Measurements from ENCODE around the gene DPCD.
A peak's percentile ranks its signal among the peaks of the same experiment; 100 is the strongest.

The DPCD gene

GRCh38 chr10:101646364-101646763 lies 58.2 kb downstream of the DPCD start:
- Mint-ChIP-seq H3K9me3 (no peaks in the 10 kb centered on the region), H3K4me3 (no peak overlapping the region), H3K27me3 (no peaks in the 10 kb centered on the region), H3K36me3 (ENCODE audit: low read depth) (peaks cover under 1% of the 10 kb centered on the region), H3K27ac (no peak overlapping the region), H3K4me1 (no peaks in the 10 kb centered on the region)
- ATAC-seq, result no peak
- DNase-seq, result no peak

GRCh38 chr10:101647255-101647654 lies 59.1 kb downstream of the DPCD start:
- H3K27me3 Mint-ChIP-seq, result no peaks in the 10 kb centered on the region
- no peaks in the 10 kb centered on the region for H3K9me3 Mint-ChIP-seq
- H3K4me1 Mint-ChIP-seq, result no peaks in the 10 kb centered on the region
- no peaks in the 10 kb centered on the region for H3K36me3 Mint-ChIP-seq (ENCODE audit: low read depth)
- H3K4me3 Mint-ChIP-seq, result no peak overlapping the region
- no peak for DNase-seq
- H3K27ac Mint-ChIP-seq, result no peak overlapping the region
- ATAC-seq, result no peak

GRCh38 chr10:101649525-101650085 lies 61.5 kb downstream of the DPCD start:
- H3K36me3 Mint-ChIP-seq (ENCODE audit: low read depth), result no peaks in the 10 kb centered on the region

DNA sequence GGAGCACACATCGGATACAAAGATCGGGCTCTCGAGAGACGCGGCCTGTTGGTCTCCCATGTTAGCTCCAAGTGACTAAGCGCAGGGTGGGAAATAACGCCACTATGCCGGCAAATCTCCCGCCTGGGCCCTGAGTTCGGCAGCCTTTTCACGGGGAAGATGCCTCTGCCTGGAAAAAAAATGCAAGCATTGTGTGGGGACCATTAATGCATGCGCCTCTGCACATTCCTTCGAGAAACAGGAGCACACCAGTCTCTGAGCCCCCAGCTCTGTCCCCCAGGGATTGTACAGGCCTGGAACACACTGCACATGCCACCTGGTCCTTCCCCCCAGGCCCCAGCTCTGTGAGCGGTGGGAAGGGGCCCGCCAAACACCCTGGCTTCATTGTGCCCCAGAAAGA lies 62.7 kb downstream of the DPCD start:
- Mint-ChIP-seq H3K36me3 (ENCODE audit: low read depth) (peaks cover 5% of the 10 kb centered on the region), H3K4me1 (no peaks in the 10 kb centered on the region), H3K27me3 (no peaks in the 10 kb centered on the region), H3K27ac (no peak overlapping the region), H3K9me3 (no peaks in the 10 kb centered on the region), H3K4me3 (no peak overlapping the region)
- DNase-seq, result no peak
- ATAC-seq, result no peak

More at GRCh38 chr10:101649525-101650085, 61.5 kb downstream of the DPCD start:
- Mint-ChIP-seq H3K9me3 (no peaks in the 10 kb centered on the region), H3K27ac (no peak overlapping the region), H3K4me3 (no peak overlapping the region), H3K4me1 (no peaks in the 10 kb centered on the region), H3K27me3 (no peaks in the 10 kb centered on the region)
- ATAC-seq (no peak), DNase-seq (no peak)

- no peak overlapping the region for H3K4me3 Mint-ChIP-seq
- DNase-seq (no peak), ATAC-seq (no peak)
- peaks cover 8% of the 10 kb centered on the region for H3K36me3 Mint-ChIP-seq (ENCODE audit: low read depth)
- no peaks in the 10 kb centered on the region for H3K4me1 Mint-ChIP-seq
- H3K9me3 Mint-ChIP-seq, result no peaks in the 10 kb centered on the region
- H3K27ac Mint-ChIP-seq, result no peak overlapping the region
- no peaks in the 10 kb centered on the region for H3K27me3 Mint-ChIP-seq
Observed at GRCh38 chr10:101651336-101651735, 63.2 kb downstream of the DPCD start.

DNA sequence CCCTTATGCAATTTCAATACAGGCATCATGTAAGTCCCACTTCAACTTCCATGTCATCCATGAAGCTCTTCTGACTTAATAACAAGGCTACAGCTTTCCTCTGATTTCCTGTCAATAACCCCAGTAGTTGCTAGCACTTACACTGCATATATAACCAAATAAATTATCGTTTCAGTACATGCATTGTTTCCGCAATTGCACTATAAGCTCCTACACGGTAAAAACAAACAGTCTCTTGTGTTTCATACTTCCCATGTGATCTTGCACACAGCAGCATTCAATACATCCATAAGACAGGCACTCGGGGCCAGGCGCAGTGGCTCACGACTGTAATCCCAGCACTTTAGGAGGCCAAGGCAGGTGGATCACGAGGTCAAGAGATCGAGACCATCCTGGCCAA lies 65.4 kb downstream of the DPCD start:
- no peaks in the 10 kb centered on the region for H3K9me3 Mint-ChIP-seq
- H3K27me3 Mint-ChIP-seq, result no peaks in the 10 kb centered on the region
- DNase-seq, result no peak
- H3K27ac Mint-ChIP-seq, result no peak overlapping the region
- H3K4me3 Mint-ChIP-seq, result no peak overlapping the region
- no peak for ATAC-seq
- H3K4me1 Mint-ChIP-seq, result no peaks in the 10 kb centered on the region
- H3K36me3 Mint-ChIP-seq (ENCODE audit: low read depth), result peaks cover 16% of the 10 kb centered on the region

DNA sequence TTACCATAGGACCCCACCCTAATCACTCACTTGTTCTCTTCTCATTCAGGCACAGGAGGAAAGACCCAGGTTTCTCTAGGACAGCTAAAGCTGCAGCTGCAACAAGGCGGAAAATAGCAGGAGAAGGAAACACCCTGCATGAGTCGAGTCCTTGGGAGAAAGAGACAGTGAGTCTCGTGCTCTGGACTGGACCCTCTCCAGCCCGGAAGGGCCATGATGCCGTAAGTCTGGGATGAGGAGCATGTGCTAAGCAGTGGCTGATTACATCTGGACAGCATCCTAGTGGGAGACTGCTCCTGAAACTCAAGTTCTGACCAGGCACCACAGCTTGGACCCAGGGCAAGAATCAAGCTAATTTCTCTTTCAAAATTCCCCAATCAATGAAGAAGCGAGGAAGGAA lies 67.4 kb downstream of the DPCD start:
- ATAC-seq, result no peak
- no peak for DNase-seq
- Mint-ChIP-seq H3K4me3 (no peak overlapping the region), H3K36me3 (ENCODE audit: low read depth) (peaks cover 23% of the 10 kb centered on the region), H3K9me3 (no peaks in the 10 kb centered on the region), H3K27ac (peak overlapping the region; percentile 15), H3K27me3 (no peaks in the 10 kb centered on the region), H3K4me1 (no peaks in the 10 kb centered on the region)

GRCh38 chr10:101656890-101657289 lies 68.8 kb downstream of the DPCD start:
- Mint-ChIP-seq H3K4me3 (no peak overlapping the region), H3K27me3 (no peaks in the 10 kb centered on the region), H3K4me1 (no peaks in the 10 kb centered on the region), H3K36me3 (ENCODE audit: low read depth) (peaks cover 25% of the 10 kb centered on the region), H3K27ac (no peak overlapping the region), H3K9me3 (no peaks in the 10 kb centered on the region)
- DNase-seq, result no peak
- ATAC-seq, result no peak

DNA sequence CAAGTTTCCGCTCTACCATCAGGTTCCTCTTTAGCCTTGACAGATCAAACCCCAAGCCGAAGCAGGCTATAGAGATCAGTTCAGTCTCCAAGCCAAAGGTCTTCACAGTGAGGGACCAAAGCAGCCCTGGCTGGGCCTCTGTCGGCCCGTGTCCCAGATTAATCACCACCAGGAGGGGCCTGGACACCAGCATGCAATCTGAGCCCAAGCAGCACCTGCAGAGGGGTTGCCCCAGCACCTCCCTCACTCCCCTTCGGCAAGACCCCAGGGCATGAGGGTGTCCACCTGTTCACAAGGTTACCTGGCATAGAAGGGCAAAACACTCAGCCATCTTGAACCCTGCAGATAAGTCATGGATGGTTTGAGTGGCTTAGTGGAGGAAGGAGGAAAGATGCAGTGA lies 70.9 kb downstream of the DPCD start:
- H3K27ac Mint-ChIP-seq, result no peak overlapping the region
- H3K4me1 Mint-ChIP-seq, result no peaks in the 10 kb centered on the region
- H3K4me3 Mint-ChIP-seq, result no peak overlapping the region
- H3K36me3 Mint-ChIP-seq (ENCODE audit: low read depth), result peaks cover 25% of the 10 kb centered on the region
- no peaks in the 10 kb centered on the region for H3K27me3 Mint-ChIP-seq
- DNase-seq (no peak), ATAC-seq (no peak)
- no peaks in the 10 kb centered on the region for H3K9me3 Mint-ChIP-seq

All from activated naive CD8-positive, alpha-beta T cell treated with anti-CD3 and anti-CD28 coated beads, Interleukin-2, amount 50 U/mL, for 24 hours (primary cell).